Upper lobe of right lung (tissue), 1 donor: ENCODE measurements around the gene MYL4. TPM values are rescaled to one million over a fixed set of nuclear protein-coding genes. Genes with fewer than 3 reads are reported as not detected.

Source experiments
- ATAC-seq: fragments of 200-7000 bp; cut with Tn5 transposase; one replicate; pipeline ENCODE4 v1.9.1; 2020; ENCODE audit warnings: mild to moderate bottlenecking, moderate library complexity
- DNase-seq: peaks from one replicate; pipeline ENCODE4 v3.0.0-alpha.2; 2020
- H3K27ac ChIP-seq: fragments of 200-600 bp; one replicate; pipeline ENCODE4 v1.8.0; 2022
- H3K27me3 ChIP-seq: fragments of 200-600 bp; one replicate; pipeline ENCODE4 v1.8.0; 2022; ENCODE audit warnings: mild to moderate bottlenecking
- H3K36me3 ChIP-seq: fragments of 200-600 bp; one replicate; pipeline ENCODE4 v1.8.0; 2022
- H3K4me1 ChIP-seq: fragments of 200-600 bp; one replicate; pipeline ENCODE4 v1.8.0; 2022
- H3K4me3 ChIP-seq: fragments of 200-600 bp; one replicate; pipeline ENCODE4 v1.8.0; 2022; ENCODE audit warnings: mild to moderate bottlenecking
- H3K9me3 ChIP-seq: fragments of 200-600 bp; one replicate; pipeline ENCODE4 v1.8.0; 2022
- intact Hi-C: fragments of 100-400 bp; cut with DNase I; formaldehyde crosslinking; loops from one replicate; pipeline ENCODE4 v1.11.0; 2022
- total RNA-seq: library from RNA; stranded (reverse); fragmentation: NEBNext Ultra II Directional; extraction: Animal tissue kit (Norgen Biotek cat#: 25700); gene quantifications from one replicate; pipeline ENCODE4 v1.2.1, GENCODE V29; 2021
- TF ChIP-seq, protein P1 (sequence below): fragments of 200-600 bp; IDR thresholded peaks from one replicate; pipeline ENCODE4 v1.8.0; 2022; ENCODE audit warnings: antibody characterized with exemption
- donor health status: DM: no; HTN: yes; CAD: no; lungs with severe emphysema.

MYL4 gene
- total RNA-seq, 1 donor from 2014 or later, result 2.2 TPM

- TF ChIP-seq, protein P1, sequence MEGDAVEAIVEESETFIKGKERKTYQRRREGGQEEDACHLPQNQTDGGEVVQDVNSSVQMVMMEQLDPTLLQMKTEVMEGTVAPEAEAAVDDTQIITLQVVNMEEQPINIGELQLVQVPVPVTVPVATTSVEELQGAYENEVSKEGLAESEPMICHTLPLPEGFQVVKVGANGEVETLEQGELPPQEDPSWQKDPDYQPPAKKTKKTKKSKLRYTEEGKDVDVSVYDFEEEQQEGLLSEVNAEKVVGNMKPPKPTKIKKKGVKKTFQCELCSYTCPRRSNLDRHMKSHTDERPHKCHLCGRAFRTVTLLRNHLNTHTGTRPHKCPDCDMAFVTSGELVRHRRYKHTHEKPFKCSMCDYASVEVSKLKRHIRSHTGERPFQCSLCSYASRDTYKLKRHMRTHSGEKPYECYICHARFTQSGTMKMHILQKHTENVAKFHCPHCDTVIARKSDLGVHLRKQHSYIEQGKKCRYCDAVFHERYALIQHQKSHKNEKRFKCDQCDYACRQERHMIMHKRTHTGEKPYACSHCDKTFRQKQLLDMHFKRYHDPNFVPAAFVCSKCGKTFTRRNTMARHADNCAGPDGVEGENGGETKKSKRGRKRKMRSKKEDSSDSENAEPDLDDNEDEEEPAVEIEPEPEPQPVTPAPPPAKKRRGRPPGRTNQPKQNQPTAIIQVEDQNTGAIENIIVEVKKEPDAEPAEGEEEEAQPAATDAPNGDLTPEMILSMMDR, result no peak
- intact Hi-C loops, result no loop called here
- H3K27ac ChIP-seq, result no peak overlapping the region
- no peaks in the 10 kb centered on the region for H3K36me3 ChIP-seq
- H3K4me3 ChIP-seq, result no peak overlapping the region
- DNase-seq, result no peak
- no peaks in the 10 kb centered on the region for H3K27me3 ChIP-seq
- peaks cover 18% of the 10 kb centered on the region for H3K4me1 ChIP-seq
- ATAC-seq, result no peak
- no peaks in the 10 kb centered on the region for H3K9me3 ChIP-seq
These were observed 10.7 kb downstream of the MYL4 start for GRCh38 chr17:47219621-47220475.

GRCh38 chr17:47220531-47220999, 11.4 kb downstream of the MYL4 start:
- intact Hi-C loops, result no loop called here
- Histone ChIP-seq H3K4me3 (no peak overlapping the region), H3K4me1 (peaks cover 24% of the 10 kb centered on the region), H3K27me3 (no peaks in the 10 kb centered on the region), H3K36me3 (no peaks in the 10 kb centered on the region), H3K9me3 (no peaks in the 10 kb centered on the region), H3K27ac (no peak overlapping the region)
- no peak for DNase-seq
- TF ChIP-seq, protein P1, result no peak
- ATAC-seq, result no peak

GRCh38 chr17:47221154-47221553, 12.0 kb downstream of the MYL4 start:
- Histone ChIP-seq H3K9me3 (no peaks in the 10 kb centered on the region), H3K4me1 (peaks cover 30% of the 10 kb centered on the region), H3K36me3 (no peaks in the 10 kb centered on the region), H3K4me3 (no peak overlapping the region), H3K27ac (no peak overlapping the region), H3K27me3 (no peaks in the 10 kb centered on the region)
- intact Hi-C loops, result no loop called here
- TF ChIP-seq, protein P1, result no peak
- ATAC-seq (no peak), DNase-seq (no peak)

- ATAC-seq, result no peak
- Histone ChIP-seq H3K36me3 (no peaks in the 10 kb centered on the region), H3K27ac (no peak overlapping the region), H3K4me1 (peaks cover 32% of the 10 kb centered on the region), H3K27me3 (no peaks in the 10 kb centered on the region), H3K9me3 (no peaks in the 10 kb centered on the region), H3K4me3 (no peak overlapping the region)
- TF ChIP-seq, protein P1, result no peak
- intact Hi-C loops, result no loop called here
- no peak for DNase-seq
These were observed 12.9 kb downstream of the MYL4 start for GRCh38 chr17:47222047-47222446.

GRCh38 chr17:47223007-47223406, 13.9 kb downstream of the MYL4 start:
- no peak overlapping the region for H3K27ac ChIP-seq
- TF ChIP-seq, protein P1, result no peak
- peaks cover 32% of the 10 kb centered on the region for H3K4me1 ChIP-seq
- ATAC-seq (no peak), DNase-seq (no peak)
- H3K9me3 ChIP-seq, result no peaks in the 10 kb centered on the region
- intact Hi-C loops, result no loop called here
- no peaks in the 10 kb centered on the region for H3K36me3 ChIP-seq
- H3K4me3 ChIP-seq, result no peak overlapping the region
- no peaks in the 10 kb centered on the region for H3K27me3 ChIP-seq
